Testis (tissue), 3 donors: ENCODE measurements around the gene SMIM43. TPM values are rescaled to one million over a fixed set of nuclear protein-coding genes. Genes with fewer than 3 reads are reported as not detected.

Experiments
- DNase-seq: peaks from one replicate; pipeline ENCODE4 v3.0.0-alpha.2; 2019
- H3K27ac ChIP-seq, 2 donors: fragments of 200-600 bp; sonication (generic); one replicate each; pipeline ENCODE4 v1.5.1; 2019
- H3K27me3 ChIP-seq: fragments of 200-600 bp; sonication (generic); one replicate; pipeline ENCODE4 v1.5.1; 2019
- H3K36me3 ChIP-seq: fragments of 200-600 bp; sonication (generic); one replicate; pipeline ENCODE4 v1.5.1; 2017; ENCODE audit warnings: low read depth; ENCODE audit errors: missing control alignments
- H3K4me1 ChIP-seq: fragments of 200-600 bp; sonication (generic); one replicate; pipeline ENCODE4 v1.5.1; 2019
- H3K4me3 ChIP-seq, 2 donors: fragments of 200-600 bp; sonication (generic); one replicate each; pipeline ENCODE4 v1.5.1; 2017 to 2019
- H3K9me3 ChIP-seq: fragments of 200-600 bp; sonication (generic); one replicate; pipeline ENCODE4 v1.5.1; 2017
- CTCF ChIP-seq, 3 experiments: fragments of 450-650 bp in 2 of 3; fragments of 200-600 bp in 1 of 3; sonication (generic) in 1 of 3; IDR thresholded peaks; one replicate each; pipeline ENCODE4 v1.5.1; 2016 to 2019; ENCODE audit warnings: antibody characterized with exemption in 3 of 3, mild to moderate bottlenecking in 2 of 3, moderate library complexity in 1 of 3
- POLR2A ChIP-seq: fragments of 450-650 bp; IDR thresholded peaks from one replicate; pipeline ENCODE4 v1.6.1; 2017; ENCODE audit warnings: antibody characterized with exemption, mild to moderate bottlenecking, moderate library complexity
- WGBS, 2 donors: methylation state at CpG; one replicate each; pipeline ENCODE4 v1.1.5; 2018; 5-methylcytosine and 5-hydroxymethylcytosine counted together
- intact Hi-C: fragments of 100-400 bp; cut with DNase I; formaldehyde crosslinking; loops from one replicate; pipeline ENCODE4 v1.15.1; 2023; ENCODE audit warnings: low total_unique reads
- polyA plus RNA-seq: library from polyadenylated mRNA; stranded (reverse); fragments of 350-450 nt; fragmentation: Illumina TruSeq; extraction: RNeasy Lipid Tissue Mini Kit (QIAGEN cat#74804); gene quantifications from one replicate; pipeline ENCODE4 v1.2.3, GENCODE V29; 2014; ENCODE audit warnings: low read depth, low replicate concordance; ENCODE audit not compliant: insufficient read depth
- total RNA-seq, 2 donors: library from RNA; depleted of rRNA; stranded (reverse); fragments of >200 nt; gene quantifications; one replicate each; pipeline ENCODE4 v1.2.3, GENCODE V29; 2016

SMIM43 gene
- total and polyA plus RNA-seq, 3 donors from 2014 or later: 0.25 to 0.87 (median 0.30) TPM

- Histone ChIP-seq H3K27me3 (no peaks in the 10 kb centered on the region), H3K4me1 (peaks cover 19% of the 10 kb centered on the region), H3K27ac (no peak overlapping the region), H3K36me3 (no peaks in the 10 kb centered on the region), H3K9me3 (no peaks in the 10 kb centered on the region), H3K4me3 (no peak overlapping the region)
- 74 to 89% methylated on average over 4 of the region's 4 CpGs for WGBS, 2 donors
- TF ChIP-seq POLR2A: no peak
- no peak for TF ChIP-seq CTCF (IDR thresholded peaks at IDR 0.05)
- intact Hi-C loops: no loop called here
- DNase-seq: no peak
These were observed 50.4 kb downstream of the SMIM43 start for GRCh38 chr4:121714548-121714947.

- no peak for DNase-seq
- TF ChIP-seq POLR2A: no peak
- no peak for TF ChIP-seq CTCF (IDR thresholded peaks at IDR 0.05)
- WGBS, 2 donors: 71 to 84% methylated on average over 4 of the region's 4 CpGs
- Histone ChIP-seq H3K4me3 (no peak overlapping the region), H3K4me1 (peaks cover 19% of the 10 kb centered on the region), H3K9me3 (no peaks in the 10 kb centered on the region), H3K36me3 (no peaks in the 10 kb centered on the region), H3K27me3 (no peaks in the 10 kb centered on the region), H3K27ac (peak overlapping the region in 1 of 2 donors; percentile 84)
- intact Hi-C loops: no loop called here
These were observed 52.2 kb downstream of the SMIM43 start for GRCh38 chr4:121712783-121713182.

GRCh38 chr4:121712001-121712651, 52.8 kb downstream of the SMIM43 start:
- Histone ChIP-seq H3K36me3 (no peaks in the 10 kb centered on the region), H3K9me3 (no peaks in the 10 kb centered on the region), H3K4me3 (peak overlapping the region in 1 of 2 donors; percentile 18), H3K4me1 (peaks cover 19% of the 10 kb centered on the region), H3K27me3 (no peaks in the 10 kb centered on the region), H3K27ac (peak overlapping the region; percentile 80 to 84)
- TF ChIP-seq CTCF (IDR thresholded peaks at IDR 0.05) (no peak), POLR2A (no peak)
- no peak for DNase-seq
- intact Hi-C loops: no loop called here
- WGBS, 2 donors: 36 to 37% methylated on average over 7 of the region's 7 CpGs

GRCh38 chr4:121711263-121712000, 53.5 kb downstream of the SMIM43 start:
- H3K27me3 ChIP-seq: no peaks in the 10 kb centered on the region
- no peaks in the 10 kb centered on the region for H3K36me3 ChIP-seq
- DNase-seq: peak; percentile 86
- WGBS, 2 donors: 2% methylated on average over 18 of the region's 18 CpGs
- H3K9me3 ChIP-seq: no peaks in the 10 kb centered on the region
- TF ChIP-seq POLR2A: no peak
- no peak for TF ChIP-seq CTCF (IDR thresholded peaks at IDR 0.05)
- peaks cover 19% of the 10 kb centered on the region for H3K4me1 ChIP-seq
- intact Hi-C loops: no loop called here
- peak overlapping the region in 1 of 2 donors; percentile 18 for H3K4me3 ChIP-seq
- H3K27ac ChIP-seq: peak overlapping the region; percentile 80 to 84
